ENCODE data around the gene CIZ1.
"Not testable (repeated sequence)": the region's sequence is repeated elsewhere in the genome, so short reads cannot be mapped to it uniquely, and the experiment has no call there.

DNA sequence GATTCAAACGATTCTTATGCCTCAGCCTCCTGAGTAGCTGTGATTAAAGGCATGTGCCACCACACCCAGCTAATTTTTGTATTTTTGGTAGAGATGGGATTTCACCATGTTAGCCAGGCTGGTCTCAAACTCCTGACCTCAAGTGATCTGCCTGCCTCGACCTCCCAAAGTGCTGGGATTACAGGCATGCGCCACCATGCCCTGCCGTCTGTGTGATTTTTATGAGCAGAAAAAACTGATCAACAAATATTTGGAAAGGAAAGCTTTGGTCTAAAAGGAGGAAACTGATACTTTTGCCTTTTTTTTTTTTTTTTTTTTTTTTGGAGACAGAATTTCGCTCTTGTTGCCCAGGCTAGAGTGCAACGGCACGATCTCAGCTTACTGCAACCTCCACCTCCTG, 39.5 kb upstream of the CIZ1 start:
- not testable (repeated sequence) for TF ChIP-seq MXI1 (IDR thresholded peaks at IDR 0.05; ENCODE audit: low read depth, low read length); SP1 (IDR thresholded peaks at IDR 0.05; ENCODE audit: low read depth, low read length); JUNB (IDR thresholded peaks at IDR 0.05); FOXK2 (IDR thresholded peaks at IDR 0.05); EZH2 (IDR thresholded peaks at IDR 0.05; ENCODE audit: borderline replicate concordance, control insufficient read depth, low read depth, low read length); NBN (IDR thresholded peaks at IDR 0.05)
- TF ChIP-seq, protein P1, sequence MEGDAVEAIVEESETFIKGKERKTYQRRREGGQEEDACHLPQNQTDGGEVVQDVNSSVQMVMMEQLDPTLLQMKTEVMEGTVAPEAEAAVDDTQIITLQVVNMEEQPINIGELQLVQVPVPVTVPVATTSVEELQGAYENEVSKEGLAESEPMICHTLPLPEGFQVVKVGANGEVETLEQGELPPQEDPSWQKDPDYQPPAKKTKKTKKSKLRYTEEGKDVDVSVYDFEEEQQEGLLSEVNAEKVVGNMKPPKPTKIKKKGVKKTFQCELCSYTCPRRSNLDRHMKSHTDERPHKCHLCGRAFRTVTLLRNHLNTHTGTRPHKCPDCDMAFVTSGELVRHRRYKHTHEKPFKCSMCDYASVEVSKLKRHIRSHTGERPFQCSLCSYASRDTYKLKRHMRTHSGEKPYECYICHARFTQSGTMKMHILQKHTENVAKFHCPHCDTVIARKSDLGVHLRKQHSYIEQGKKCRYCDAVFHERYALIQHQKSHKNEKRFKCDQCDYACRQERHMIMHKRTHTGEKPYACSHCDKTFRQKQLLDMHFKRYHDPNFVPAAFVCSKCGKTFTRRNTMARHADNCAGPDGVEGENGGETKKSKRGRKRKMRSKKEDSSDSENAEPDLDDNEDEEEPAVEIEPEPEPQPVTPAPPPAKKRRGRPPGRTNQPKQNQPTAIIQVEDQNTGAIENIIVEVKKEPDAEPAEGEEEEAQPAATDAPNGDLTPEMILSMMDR (IDR thresholded peaks at IDR 0.05 in 2 of 3, conservative IDR thresholded peaks at IDR 0.05 in 1 of 3; ENCODE audit: control insufficient read depth in 2 of 3, extremely low read depth in 1 of 3, insufficient read depth in 1 of 3, low read depth in 3 of 3, low read length in 3 of 3) = not testable (repeated sequence)
